OCI-LY7 (cell line): ENCODE data around the gene MERTK. TPM values are rescaled to one million over a fixed set of nuclear protein-coding genes. Genes with fewer than 3 reads are reported as not detected.
"Not testable (repeated sequence)": the region's sequence is repeated elsewhere in the genome, so short reads cannot be mapped to it uniquely, and the experiment has no call there.

Experiments
- BruUV-seq: library from RNA; stranded (reverse); fragments of 400-500 nt; replicated peaks from 2 replicates; lab custom pipeline; 2021; lab: Mats Ljungman, UMichigan
- CTCF ChIA-PET: fragments of 300-600 bp; sonication (Branson Sonifier 250); formaldehyde crosslinking; loops from one replicate; lab custom pipeline; 2022; ENCODE audit warnings: antibody characterized with exemption; ENCODE audit not compliant: unreplicated experiment; lab: Charles Lee
- POLR2A ChIA-PET: fragments of 300-600 bp; sonication (Branson Sonifier 250); formaldehyde crosslinking; loops from one replicate; lab custom pipeline; 2022; ENCODE audit warnings: antibody characterized with exemption; lab: Charles Lee
- DNase-seq: peaks from one replicate; pipeline ENCODE4 v3.0.0-alpha.2; 2015; ENCODE audit warnings: low spot score
- H2AFZ ChIP-seq: fragments of 200-600 bp; sonication (generic), shearing (Covaris generic); 2 replicates; pipeline ENCODE4 v1.6.1; 2014; ENCODE audit warnings: mild to moderate bottlenecking, antibody characterized with exemption, low read length, moderate library complexity
- H3K27ac ChIP-seq: fragments of 200-600 bp; sonication (generic); 2 replicates; pipeline ENCODE4 v1.5.1; 2014; ENCODE audit warnings: mixed run types, low read depth, mild to moderate bottlenecking, moderate library complexity, low read length, inconsistent platforms; ENCODE audit not compliant: poor library complexity, severe bottlenecking
- H3K36me3 ChIP-seq: fragments of 200-600 bp; sonication (generic); 2 replicates; pipeline ENCODE4 v1.6.1; 2014; ENCODE audit warnings: mild to moderate bottlenecking, antibody characterized with exemption, low read length, moderate library complexity, mixed read lengths; ENCODE audit not compliant: insufficient read depth
- H3K4me1 ChIP-seq: fragments of 200-600 bp; sonication (generic); 2 replicates; pipeline ENCODE4 v1.5.1; 2014; ENCODE audit warnings: mild to moderate bottlenecking, low read length; ENCODE audit not compliant: insufficient read depth, poor library complexity, severe bottlenecking
- H3K4me2 ChIP-seq: fragments of 200-600 bp; sonication (generic); 2 replicates; pipeline ENCODE4 v1.6.1; 2014; ENCODE audit warnings: mild to moderate bottlenecking, low read length
- H3K4me3 ChIP-seq: fragments of 200-600 bp; sonication (generic); 2 replicates; pipeline ENCODE4 v1.5.1; 2014; ENCODE audit warnings: mild to moderate bottlenecking, low read depth, low read length; ENCODE audit not compliant: poor library complexity, severe bottlenecking
- H3K79me2 ChIP-seq: fragments of 200-600 bp; sonication (generic); 2 replicates; pipeline ENCODE4 v1.6.1; 2016; ENCODE audit warnings: low read depth, mild to moderate bottlenecking, low read length, moderate library complexity, mixed read lengths; ENCODE audit not compliant: insufficient read depth
- H3K9me2 ChIP-seq: fragments of 200-600 bp; sonication (generic); 2 replicates; pipeline ENCODE4 v1.6.1; 2016; ENCODE audit warnings: mild to moderate bottlenecking, low read length, mixed read lengths; ENCODE audit not compliant: insufficient read depth
- H3K9me3 ChIP-seq: fragments of 200-600 bp; sonication (generic); 2 replicates; pipeline ENCODE4 v1.6.1; 2014; ENCODE audit warnings: mild to moderate bottlenecking, mixed run types, low read length, mixed read lengths
- H4K20me1 ChIP-seq: fragments of 200-600 bp; sonication (generic); 2 replicates; pipeline ENCODE4 v1.6.1; 2014; ENCODE audit warnings: mild to moderate bottlenecking, antibody characterized with exemption, low read length, moderate library complexity, mixed read lengths; ENCODE audit not compliant: insufficient read depth
- EZH2phosphoT487 ChIP-seq: fragments of 200-600 bp; sonication (generic); IDR thresholded peaks from 2 replicates; pipeline ENCODE4 v1.6.1; 2018; ENCODE audit warnings: low read depth, borderline replicate concordance, mild to moderate bottlenecking, mixed run types, antibody characterized with exemption, low read length, moderate library complexity, mixed read lengths
- intact Hi-C: fragments of 100-400 bp; cut with micrococcal nuclease; formaldehyde crosslinking; loops from one replicate; pipeline ENCODE4 v1.10.0; 2022; ENCODE audit not compliant: unreplicated experiment
- total RNA-seq, 2 experiments: library from RNA; depleted of rRNA in 1 of 2; stranded (reverse); fragments of >200 nt in 1 of 2; shearing (Covaris generic) in 1 of 2; gene quantifications; 2 replicates each; pipeline ENCODE4 v1.2.3, GENCODE V29; 2014 to 2022
- TF ChIP-seq, protein P1 (sequence below): fragments of 200-600 bp; sonication (generic); conservative IDR thresholded peaks from 2 replicates; pipeline ENCODE4 v1.5.1; 2014; ENCODE audit warnings: mild to moderate bottlenecking, antibody characterized with exemption, low read length, moderate library complexity, mixed read lengths

The MERTK gene
- total RNA-seq, 2 experiments from 2014 or later = 0.38 TPM; not detected in 1

DNA sequence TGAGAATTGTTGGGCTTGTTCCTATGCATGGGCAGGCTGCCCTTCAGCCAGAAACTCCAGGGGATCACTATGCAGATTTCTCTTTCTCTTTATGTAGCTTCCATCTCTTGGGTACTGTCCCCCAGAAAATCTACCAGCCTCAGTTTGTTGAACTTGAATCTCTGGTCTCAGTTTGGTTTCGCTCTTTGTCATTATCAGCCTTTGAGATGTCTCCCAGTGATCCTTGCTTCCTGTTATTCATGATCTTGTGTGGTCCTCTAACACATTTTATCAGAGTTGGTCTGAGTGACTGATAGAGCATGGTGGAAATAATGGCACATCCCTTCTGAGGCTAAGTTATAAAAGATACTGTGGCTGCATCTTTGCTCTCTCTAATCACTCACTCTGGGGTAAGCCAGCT, 164.5 kb downstream of the MERTK start:
- Histone ChIP-seq H3K9me3 (peaks cover 9% of the 10 kb centered on the region; the same call in 1 of the 2 replicates), H3K4me1 (peaks cover 17% of the 10 kb centered on the region), H2AFZ (no peak overlapping the region), H4K20me1 (no peaks in the 10 kb centered on the region), H3K79me2 (0 out of 2 replicates have a peak, but pooled peaks cover 5% of the 10 kb centered on the region), H3K4me3 (no peak overlapping the region), H3K4me2 (no peak overlapping the region), H3K27ac (no peak overlapping the region), H3K9me2 (no peaks in the 10 kb centered on the region), H3K36me3 (peaks cover 85% of the 10 kb centered on the region)
- ChIA-PET POLR2A (interaction anchor here (0.6 to 1.1 kb wide), 3 partner anchors 12 to 484 kb away, joined by 3 to 6 read pairs (median 4); no protein-coding TSS in a partner anchor), CTCF (no interaction called here)
- intact Hi-C loops = no loop called here
- BruUV-seq = no TSS peak
- TF ChIP-seq, protein P1, sequence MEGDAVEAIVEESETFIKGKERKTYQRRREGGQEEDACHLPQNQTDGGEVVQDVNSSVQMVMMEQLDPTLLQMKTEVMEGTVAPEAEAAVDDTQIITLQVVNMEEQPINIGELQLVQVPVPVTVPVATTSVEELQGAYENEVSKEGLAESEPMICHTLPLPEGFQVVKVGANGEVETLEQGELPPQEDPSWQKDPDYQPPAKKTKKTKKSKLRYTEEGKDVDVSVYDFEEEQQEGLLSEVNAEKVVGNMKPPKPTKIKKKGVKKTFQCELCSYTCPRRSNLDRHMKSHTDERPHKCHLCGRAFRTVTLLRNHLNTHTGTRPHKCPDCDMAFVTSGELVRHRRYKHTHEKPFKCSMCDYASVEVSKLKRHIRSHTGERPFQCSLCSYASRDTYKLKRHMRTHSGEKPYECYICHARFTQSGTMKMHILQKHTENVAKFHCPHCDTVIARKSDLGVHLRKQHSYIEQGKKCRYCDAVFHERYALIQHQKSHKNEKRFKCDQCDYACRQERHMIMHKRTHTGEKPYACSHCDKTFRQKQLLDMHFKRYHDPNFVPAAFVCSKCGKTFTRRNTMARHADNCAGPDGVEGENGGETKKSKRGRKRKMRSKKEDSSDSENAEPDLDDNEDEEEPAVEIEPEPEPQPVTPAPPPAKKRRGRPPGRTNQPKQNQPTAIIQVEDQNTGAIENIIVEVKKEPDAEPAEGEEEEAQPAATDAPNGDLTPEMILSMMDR = no peak
- TF ChIP-seq EZH2phosphoT487 = no peak
- DNase-seq = no peak

DNA sequence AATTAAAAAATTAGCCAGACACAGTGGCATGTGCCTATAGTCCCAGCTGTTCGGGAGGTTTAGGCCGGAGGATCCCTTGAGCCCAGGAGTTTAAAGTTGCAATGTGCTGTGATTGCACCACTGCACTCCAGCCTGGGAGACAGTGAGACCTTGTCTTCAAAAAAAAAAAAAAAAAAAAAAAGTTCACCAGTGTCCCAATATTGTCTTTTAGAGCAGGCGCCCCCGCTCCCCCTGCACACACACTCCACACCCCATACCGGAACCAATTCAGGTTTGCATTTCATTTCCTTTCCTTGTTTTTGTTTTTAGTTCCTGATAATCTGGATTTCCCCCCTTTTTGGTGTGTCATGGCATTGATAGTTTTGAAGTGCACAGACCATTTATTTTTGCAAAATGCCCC, 167.1 kb downstream of the MERTK start:
- no TSS peak for BruUV-seq
- DNase-seq = no peak

DNA sequence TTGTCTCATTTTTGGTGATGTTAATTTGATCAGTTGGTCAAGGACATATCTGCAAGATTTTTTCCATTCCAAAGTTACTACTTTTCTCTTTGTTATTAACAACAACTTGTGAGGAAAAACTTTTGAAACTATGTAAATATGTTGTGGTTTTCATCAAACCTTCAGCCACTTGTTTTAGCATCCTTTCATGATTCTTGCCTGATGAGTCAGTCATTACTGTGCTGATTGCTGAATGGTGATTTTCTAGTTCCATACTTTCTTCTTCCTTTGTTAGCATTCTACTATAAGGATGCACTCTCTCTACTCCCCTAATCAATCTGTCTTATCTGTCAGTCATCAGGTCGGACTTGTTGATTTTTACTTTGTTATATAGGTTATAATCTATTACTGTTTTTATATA, 167.6 kb downstream of the MERTK start:
- Histone ChIP-seq H3K27ac (no peak overlapping the region), H3K4me2 (no peak overlapping the region), H3K9me2 (no peaks in the 10 kb centered on the region), H2AFZ (no peak overlapping the region), H3K4me1 (no peaks in the 10 kb centered on the region), H3K4me3 (no peak overlapping the region), H3K36me3 (peaks cover 96% of the 10 kb centered on the region), H3K79me2 (no peaks in the 10 kb centered on the region), H3K9me3 (peaks cover 9% of the 10 kb centered on the region; the same call in 1 of the 2 replicates), H4K20me1 (no peaks in the 10 kb centered on the region)
- POLR2A ChIA-PET = no interaction called here
- BruUV-seq = no TSS peak
- intact Hi-C loops = no loop called here
- CTCF ChIA-PET = no interaction called here
- TF ChIP-seq, protein P1 = no peak
- TF ChIP-seq EZH2phosphoT487 = no peak
- no peak for DNase-seq

More for the DNA sequence above, 167.1 kb downstream of the MERTK start:
- Histone ChIP-seq H2AFZ (no peak overlapping the region), H3K4me1 (no peaks in the 10 kb centered on the region), H3K79me2 (no peaks in the 10 kb centered on the region), H3K4me2 (no peak overlapping the region), H3K9me2 (no peaks in the 10 kb centered on the region), H3K27ac (no peak overlapping the region), H3K9me3 (peaks cover 9% of the 10 kb centered on the region; the same call in 1 of the 2 replicates), H4K20me1 (no peaks in the 10 kb centered on the region), H3K36me3 (peaks cover 98% of the 10 kb centered on the region), H3K4me3 (no peak overlapping the region)
- intact Hi-C loops = no loop called here
- ChIA-PET POLR2A (no interaction called here), CTCF (no interaction called here)
- TF ChIP-seq, protein P1 = no peak
- no peak for TF ChIP-seq EZH2phosphoT487

DNA sequence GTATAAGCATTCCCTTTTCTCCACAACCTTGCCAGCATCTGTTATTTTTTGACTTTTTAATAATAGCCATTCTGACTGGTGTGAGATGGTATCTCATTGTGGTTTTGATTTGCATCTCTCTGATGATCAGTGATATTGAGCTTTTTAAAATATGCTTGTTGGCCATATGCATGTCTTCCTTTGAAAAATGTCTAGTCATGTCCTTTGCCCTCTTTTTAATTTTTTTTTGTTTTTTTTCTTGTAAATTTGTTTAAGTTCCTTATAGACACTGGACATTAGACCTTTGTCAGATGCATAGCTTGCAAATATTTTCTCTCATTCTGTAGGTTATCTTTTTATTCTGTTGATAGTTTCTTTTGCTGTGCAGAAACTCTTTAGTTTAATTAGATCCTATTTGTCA, 171.4 kb downstream of the MERTK start:
- Histone ChIP-seq H3K36me3 (peaks cover 94% of the 10 kb centered on the region), H3K79me2 (peaks cover 16% of the 10 kb centered on the region; the same call in 1 of the 2 replicates)
- H3K4me1 ChIP-seq, POLR2A ChIA-PET, H4K20me1 ChIP-seq, H3K4me2 ChIP-seq, BruUV-seq, CTCF ChIA-PET, H3K9me2 ChIP-seq, DNase-seq, H2AFZ ChIP-seq, H3K27ac ChIP-seq, H3K9me3 ChIP-seq, H3K4me3 ChIP-seq, intact Hi-C loops: not testable (repeated sequence)
